Measurements from ENCODE around the gene ATP7B. TPM values are rescaled to one million over a fixed set of nuclear protein-coding genes. Genes with fewer than 3 reads are reported as not detected.

Gene ATP7B
- total RNA-seq, 1 experiment from 2014 or later, result 4.4 TPM

- H4K20me1 ChIP-seq (ENCODE audit: low read length), result no peaks in the 10 kb centered on the region
- H3K27me3 ChIP-seq (ENCODE audit: low read length), result no peaks in the 10 kb centered on the region
- ChIA-PET CTCF (no interaction called here), POLR2A (ENCODE audit: unreplicated experiment) (no interaction called here)
- no peak overlapping the region for H3K4me2 ChIP-seq (ENCODE audit: low read length)
- no peaks in the 10 kb centered on the region for H3K79me2 ChIP-seq (ENCODE audit: low read length)
- no peaks in the 10 kb centered on the region for H3K9me3 ChIP-seq (ENCODE audit: low read length)
- no peak overlapping the region for H3K4me3 ChIP-seq (ENCODE audit: low read length)
- ATAC-seq (no peak), DNase-seq (no peak)
- no peaks in the 10 kb centered on the region for H3F3A ChIP-seq (ENCODE audit: low read length, unreplicated experiment)
- H3K9me2 ChIP-seq (replicated peaks; ENCODE audit: low read length), result no peaks in the 10 kb centered on the region
- H2AFZ ChIP-seq (ENCODE audit: low read length), result no peak overlapping the region
- no peak overlapping the region for H3K9ac ChIP-seq (ENCODE audit: low read length)
- TF ChIP-seq EZH2 (IDR thresholded peaks at IDR 0.05; ENCODE audit: low read length, unreplicated experiment) (no peak), CTCF (conservative IDR thresholded peaks at IDR 0.05; ENCODE audit: low read depth, low read length) (no peak), EZH2phosphoT487 (IDR thresholded peaks at IDR 0.05; ENCODE audit: borderline replicate concordance, low read length) (no peak)
- no peaks in the 10 kb centered on the region for H3K36me3 ChIP-seq (ENCODE audit: low read depth, low read length)
- intact Hi-C loops (cut with micrococcal nuclease), result no loop called here
- BruUV-seq (replicated peaks), result no TSS peak
- no peak overlapping the region for H3K27ac ChIP-seq (ENCODE audit: low read length)
- no peaks in the 10 kb centered on the region for H3K4me1 ChIP-seq (ENCODE audit: insufficient read depth, low read length)
Measured at GRCh38 chr13:51933466-51934058, 77.7 kb downstream of the ATP7B start.

GRCh38 chr13:51932231-51932630 lies 79.0 kb downstream of the ATP7B start:
- ChIA-PET CTCF (no interaction called here), POLR2A (ENCODE audit: unreplicated experiment) (no interaction called here)
- Histone ChIP-seq H3K4me1 (ENCODE audit: insufficient read depth, low read length) (no peaks in the 10 kb centered on the region), H3K27ac (ENCODE audit: low read length) (no peak overlapping the region), H3K79me2 (ENCODE audit: low read length) (no peaks in the 10 kb centered on the region), H3K9me2 (replicated peaks; ENCODE audit: low read length) (no peaks in the 10 kb centered on the region), H3K4me3 (ENCODE audit: low read length) (no peak overlapping the region), H3K9ac (ENCODE audit: low read length) (no peak overlapping the region), H3K4me2 (ENCODE audit: low read length) (no peak overlapping the region), H4K20me1 (ENCODE audit: low read length) (no peaks in the 10 kb centered on the region), H2AFZ (ENCODE audit: low read length) (no peak overlapping the region), H3K36me3 (ENCODE audit: low read depth, low read length) (no peaks in the 10 kb centered on the region), H3K9me3 (ENCODE audit: low read length) (no peaks in the 10 kb centered on the region), H3F3A (ENCODE audit: low read length, unreplicated experiment) (no peaks in the 10 kb centered on the region), H3K27me3 (ENCODE audit: low read length) (no peaks in the 10 kb centered on the region)
- no peak for DNase-seq
- BruUV-seq (replicated peaks), result no TSS peak
- TF ChIP-seq EZH2 (IDR thresholded peaks at IDR 0.05; ENCODE audit: low read length, unreplicated experiment) (no peak), CTCF (conservative IDR thresholded peaks at IDR 0.05; ENCODE audit: low read depth, low read length) (no peak), EZH2phosphoT487 (IDR thresholded peaks at IDR 0.05; ENCODE audit: borderline replicate concordance, low read length) (no peak)
- ATAC-seq, result no peak
- intact Hi-C loops (cut with micrococcal nuclease), result no loop called here

- ATAC-seq, result no peak
- ChIA-PET POLR2A (ENCODE audit: unreplicated experiment) (no interaction called here), CTCF (no interaction called here)
- BruUV-seq (replicated peaks), result no TSS peak
- H3K4me1 ChIP-seq (ENCODE audit: insufficient read depth, low read length), result no peaks in the 10 kb centered on the region
- no peak overlapping the region for H2AFZ ChIP-seq (ENCODE audit: low read length)
- no peak overlapping the region for H3K4me3 ChIP-seq (ENCODE audit: low read length)
- no peaks in the 10 kb centered on the region for H3K9me2 ChIP-seq (replicated peaks; ENCODE audit: low read length)
- no peak for DNase-seq
- H3K27ac ChIP-seq (ENCODE audit: low read length), result no peak overlapping the region
- H3K79me2 ChIP-seq (ENCODE audit: low read length), result no peaks in the 10 kb centered on the region
- no peak overlapping the region for H3K9ac ChIP-seq (ENCODE audit: low read length)
- TF ChIP-seq CTCF (conservative IDR thresholded peaks at IDR 0.05; ENCODE audit: low read depth, low read length), result no peak
- TF ChIP-seq EZH2 (IDR thresholded peaks at IDR 0.05; ENCODE audit: low read length, unreplicated experiment), result no peak
- TF ChIP-seq EZH2phosphoT487 (IDR thresholded peaks at IDR 0.05; ENCODE audit: borderline replicate concordance, low read length), result no peak
- H3K27me3 ChIP-seq (ENCODE audit: low read length), result no peaks in the 10 kb centered on the region
- no peaks in the 10 kb centered on the region for H4K20me1 ChIP-seq (ENCODE audit: low read length)
- H3F3A ChIP-seq (ENCODE audit: low read length, unreplicated experiment), result no peaks in the 10 kb centered on the region
- no peaks in the 10 kb centered on the region for H3K9me3 ChIP-seq (ENCODE audit: low read length)
- no peaks in the 10 kb centered on the region for H3K36me3 ChIP-seq (ENCODE audit: low read depth, low read length)
- H3K4me2 ChIP-seq (ENCODE audit: low read length), result no peak overlapping the region
- intact Hi-C loops (cut with micrococcal nuclease), result no loop called here
Measured at GRCh38 chr13:51931606-51932005, 79.6 kb downstream of the ATP7B start.

All from PC-3 (cell line).